H9 (cell line): ENCODE measurements around the gene GLUL. TPM values are rescaled to one million over a fixed set of nuclear protein-coding genes. Genes with fewer than 3 reads are reported as not detected.
A peak's percentile ranks its signal among the peaks of the same experiment; 100 is the strongest.

Experiments
- DNase-seq: peaks from one replicate; pipeline ENCODE4 v3.0.0-alpha.2; 2017
- H2AFZ ChIP-seq: one replicate; pipeline ENCODE4 v1.6.1; 2013; ENCODE audit warnings: mild to moderate bottlenecking, low read length, control low read depth, moderate library complexity
- H2AK5ac ChIP-seq: 2 replicates; pipeline ENCODE4 v1.6.1; 2013; ENCODE audit warnings: low read length, control low read depth, mixed read lengths; ENCODE audit not compliant: insufficient read length
- H2BK120ac ChIP-seq: one replicate; pipeline ENCODE4 v1.6.1; 2013; ENCODE audit warnings: low read depth, mild to moderate bottlenecking, low read length, control low read depth, inconsistent platforms; ENCODE audit not compliant: poor library complexity, severe bottlenecking
- H2BK12ac ChIP-seq: 2 replicates; pipeline ENCODE4 v1.6.1; 2013; ENCODE audit warnings: low read length, control low read depth, mixed read lengths, low read depth; ENCODE audit not compliant: insufficient read length
- H2BK15ac ChIP-seq: 2 replicates; pipeline ENCODE4 v1.6.1; 2013; ENCODE audit warnings: low read depth, low read length, control low read depth
- H2BK20ac ChIP-seq: one replicate; pipeline ENCODE4 v1.6.1; 2013; ENCODE audit warnings: low read depth, mild to moderate bottlenecking, low read length, control low read depth, inconsistent platforms; ENCODE audit not compliant: poor library complexity, severe bottlenecking
- H2BK5ac ChIP-seq: 2 replicates; pipeline ENCODE4 v1.6.1; 2013; ENCODE audit warnings: low read length, control low read depth, mixed read lengths; ENCODE audit not compliant: insufficient read length
- H3K14ac ChIP-seq: 2 replicates; pipeline ENCODE4 v1.6.1; 2013; ENCODE audit warnings: low read length, control low read depth; ENCODE audit not compliant: insufficient read depth
- H3K18ac ChIP-seq: 2 replicates; pipeline ENCODE4 v1.6.1; 2013; ENCODE audit warnings: low read depth, mild to moderate bottlenecking, mixed read lengths, low read length, control low read depth; ENCODE audit not compliant: insufficient read length
- H3K23ac ChIP-seq: 2 replicates; pipeline ENCODE4 v1.6.1; 2013; ENCODE audit warnings: low read length, control low read depth, mixed read lengths, low read depth; ENCODE audit not compliant: insufficient read length
- H3K23me2 ChIP-seq: 2 replicates; pipeline ENCODE4 v1.6.1; 2013; ENCODE audit warnings: low read depth, mild to moderate bottlenecking, mixed read lengths, low read length, control low read depth; ENCODE audit not compliant: insufficient read length, poor library complexity, severe bottlenecking
- H3K27ac ChIP-seq: 2 replicates; pipeline ENCODE4 v1.5.1; 2013; ENCODE audit warnings: low read length, control low read depth, mixed read lengths, low read depth; ENCODE audit not compliant: insufficient read length
- H3K27me3 ChIP-seq: 2 replicates; pipeline ENCODE4 v1.6.1; 2013; ENCODE audit warnings: low read length, control low read depth, inconsistent platforms; ENCODE audit not compliant: insufficient read depth
- H3K4ac ChIP-seq: 2 replicates; pipeline ENCODE4 v1.6.1; 2013; ENCODE audit warnings: low read depth, mild to moderate bottlenecking, control low read depth, inconsistent platforms, low read length, moderate library complexity
- H3K4me1 ChIP-seq: 2 replicates; pipeline ENCODE4 v1.6.1; 2013; ENCODE audit warnings: low read length, control low read depth, inconsistent platforms; ENCODE audit not compliant: insufficient read depth
- H3K4me2 ChIP-seq: 2 replicates; pipeline ENCODE4 v1.6.1; 2013; ENCODE audit warnings: low read length, control low read depth, mixed read lengths; ENCODE audit not compliant: insufficient read length, insufficient read depth
- H3K56ac ChIP-seq: 2 replicates; pipeline ENCODE4 v1.6.1; 2013; ENCODE audit warnings: low read depth, mild to moderate bottlenecking, mixed read lengths, low read length, control low read depth; ENCODE audit not compliant: insufficient read length
- H3K79me1 ChIP-seq: 2 replicates; pipeline ENCODE4 v1.6.1; 2013; ENCODE audit warnings: low read depth, mild to moderate bottlenecking, moderate library complexity, low read length, control low read depth, inconsistent platforms; ENCODE audit not compliant: insufficient read depth, poor library complexity, severe bottlenecking
- H3K79me2 ChIP-seq: 2 replicates; pipeline ENCODE4 v1.6.1; 2013; ENCODE audit warnings: low read length, control low read depth, inconsistent platforms; ENCODE audit not compliant: insufficient read depth
- H3K9ac ChIP-seq: 2 replicates; pipeline ENCODE4 v1.6.1; 2013; ENCODE audit warnings: low read length, control low read depth, mixed read lengths; ENCODE audit not compliant: insufficient read length; ENCODE audit errors: extremely low read depth
- H3K9me3 ChIP-seq: one replicate; pipeline ENCODE4 v1.6.1; 2013; ENCODE audit warnings: low read depth, low read length, inconsistent platforms; ENCODE audit not compliant: control insufficient read depth
- H3T11ph ChIP-seq: one replicate; pipeline ENCODE4 v1.6.1; 2013; ENCODE audit warnings: mild to moderate bottlenecking, low read length, control low read depth, inconsistent platforms
- H4K20me1 ChIP-seq: one replicate; pipeline ENCODE4 v1.6.1; 2013; ENCODE audit not compliant: control insufficient read depth, insufficient read length, insufficient read depth
- H4K5ac ChIP-seq: 2 replicates; pipeline ENCODE4 v1.6.1; 2013; ENCODE audit warnings: low read depth, mild to moderate bottlenecking, mixed read lengths, low read length, control low read depth; ENCODE audit not compliant: insufficient read length
- H4K8ac ChIP-seq: replicated peaks from 2 replicates; pipeline ENCODE4 v1.6.1; 2013; ENCODE audit warnings: low read length, control low read depth, mixed read lengths, low read depth; ENCODE audit not compliant: insufficient read length
- H4K91ac ChIP-seq: 2 replicates; pipeline ENCODE4 v1.6.1; 2013; ENCODE audit warnings: low read depth, mild to moderate bottlenecking, moderate library complexity, mixed read lengths, low read length, control low read depth; ENCODE audit not compliant: insufficient read length
- H3K27ac Mint-ChIP-seq, 3 experiments: 2 replicates in 2 of 3; 3 replicates in 1 of 3; pipeline ENCODE4 v1.8.0; 2020 to 2021; ENCODE audit warnings: mixed read lengths in 3 of 3, mild to moderate bottlenecking in 1 of 3, moderate library complexity in 1 of 3
- H3K27me3 Mint-ChIP-seq: 2 replicates; pipeline ENCODE4 v1.8.0; 2021; ENCODE audit warnings: low read depth, mild to moderate bottlenecking, moderate library complexity, mixed read lengths
- H3K36me3 Mint-ChIP-seq, 3 experiments: 2 replicates in 2 of 3; 3 replicates in 1 of 3; pipeline ENCODE4 v1.8.0; 2020 to 2021; ENCODE audit warnings: low read depth in 3 of 3, mixed read lengths in 3 of 3; ENCODE audit not compliant: insufficient read depth in 1 of 3
- H3K4me1 Mint-ChIP-seq, 2 experiments: 2 replicates each; pipeline ENCODE4 v1.8.0; 2020; ENCODE audit warnings: mixed read lengths in 2 of 2
- H3K4me3 Mint-ChIP-seq, 2 experiments: 2 replicates in 1 of 2; 3 replicates in 1 of 2; pipeline ENCODE4 v1.8.0; 2020 to 2021; ENCODE audit warnings: mild to moderate bottlenecking in 2 of 2, mixed read lengths in 2 of 2, moderate library complexity in 1 of 2
- H3K9me3 Mint-ChIP-seq, 2 experiments: 2 replicates in 1 of 2; 3 replicates in 1 of 2; pipeline ENCODE4 v1.8.0; 2020; ENCODE audit warnings: mild to moderate bottlenecking in 2 of 2, mixed read lengths in 2 of 2, moderate library complexity in 1 of 2
- WGBS: extraction: QIAGEN DNeasy Blood & Tissue Kit; methylation state at CpG from one replicate; pipeline ENCODE4 v1.1.7; 2013; ENCODE audit warnings: missing lambda C conversion rate, low lambda C conversion rate, mixed read lengths; ENCODE audit not compliant: insufficient read length; ENCODE audit errors: extremely low coverage; 5-methylcytosine and 5-hydroxymethylcytosine counted together
- total RNA-seq: library from RNA; stranded (reverse); gene quantifications from 2 replicates; pipeline ENCODE4 v1.2.1, GENCODE V29; 2021
- TF ChIP-seq, protein P1 (sequence below): fragments of 200-600 bp; sonication (generic); conservative IDR thresholded peaks from 3 replicates; pipeline ENCODE4 v1.8.0; 2021; ENCODE audit warnings: antibody characterized with exemption, mild to moderate bottlenecking

The GLUL gene
- total RNA-seq, 1 experiment from 2014 or later: 332 TPM

DNA sequence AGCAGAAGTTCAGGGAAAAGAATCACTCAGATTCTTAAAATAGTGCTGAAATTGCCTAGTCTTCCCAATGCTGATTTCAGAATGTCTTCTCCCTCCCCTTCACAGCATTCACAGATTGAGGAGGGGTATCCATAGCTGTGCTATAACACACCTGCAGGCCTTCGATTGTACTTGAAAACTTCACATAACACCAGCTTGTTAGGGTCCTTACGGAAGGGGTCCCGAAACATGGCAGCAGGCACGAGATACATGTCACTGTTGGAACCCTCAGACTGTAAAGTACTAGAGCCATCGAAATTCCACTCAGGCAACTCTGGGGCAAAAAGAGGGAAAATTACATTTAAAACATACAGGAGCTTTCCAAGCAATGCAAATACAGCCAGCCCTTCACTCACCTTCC is 4.6 kb downstream of the GLUL start:
- Histone ChIP-seq H3K9ac (no peak overlapping the region), H2AK5ac (no peak overlapping the region), H3K18ac (no peak overlapping the region), H4K20me1 (no peaks in the 10 kb centered on the region), H3K56ac (no peak overlapping the region), H4K5ac (no peak overlapping the region), H2BK20ac (no peak overlapping the region), H3T11ph (no peak overlapping the region), H2BK120ac (no peak overlapping the region), H3K27me3 (no peaks in the 10 kb centered on the region), H3K4me1 (no peaks in the 10 kb centered on the region), H2BK5ac (no peak overlapping the region), H3K4ac (no peak overlapping the region), H2BK12ac (no peak overlapping the region), H3K23me2 (peaks cover 9% of the 10 kb centered on the region), H3K79me2 (peaks cover 29% of the 10 kb centered on the region; the same call in 1 of the 2 replicates), H3K27ac (no peak overlapping the region), H2BK15ac (no peak overlapping the region), H4K91ac (no peak overlapping the region), H4K8ac (no peak overlapping the region), H2AFZ (no peak overlapping the region), H3K4me2 (no peak overlapping the region), H3K14ac (no peak overlapping the region), H3K79me1 (peaks cover 5% of the 10 kb centered on the region), H3K23ac (no peak overlapping the region), H3K9me3 (no peaks in the 10 kb centered on the region)
- peaks cover 2% of the 10 kb centered on the region; the same call in 1 of the 2 replicates for H3K27me3 Mint-ChIP-seq
- peak overlapping the region in 1 of 3 experiments; percentile 55; a peak in 2 of 7 replicates for H3K27ac Mint-ChIP-seq
- H3K4me3 Mint-ChIP-seq: 0 out of 5 replicates have a peak overlapping the region, but pooled peaks of 1 of the 2 experiments have one; percentile 14
- TF ChIP-seq, protein P1, sequence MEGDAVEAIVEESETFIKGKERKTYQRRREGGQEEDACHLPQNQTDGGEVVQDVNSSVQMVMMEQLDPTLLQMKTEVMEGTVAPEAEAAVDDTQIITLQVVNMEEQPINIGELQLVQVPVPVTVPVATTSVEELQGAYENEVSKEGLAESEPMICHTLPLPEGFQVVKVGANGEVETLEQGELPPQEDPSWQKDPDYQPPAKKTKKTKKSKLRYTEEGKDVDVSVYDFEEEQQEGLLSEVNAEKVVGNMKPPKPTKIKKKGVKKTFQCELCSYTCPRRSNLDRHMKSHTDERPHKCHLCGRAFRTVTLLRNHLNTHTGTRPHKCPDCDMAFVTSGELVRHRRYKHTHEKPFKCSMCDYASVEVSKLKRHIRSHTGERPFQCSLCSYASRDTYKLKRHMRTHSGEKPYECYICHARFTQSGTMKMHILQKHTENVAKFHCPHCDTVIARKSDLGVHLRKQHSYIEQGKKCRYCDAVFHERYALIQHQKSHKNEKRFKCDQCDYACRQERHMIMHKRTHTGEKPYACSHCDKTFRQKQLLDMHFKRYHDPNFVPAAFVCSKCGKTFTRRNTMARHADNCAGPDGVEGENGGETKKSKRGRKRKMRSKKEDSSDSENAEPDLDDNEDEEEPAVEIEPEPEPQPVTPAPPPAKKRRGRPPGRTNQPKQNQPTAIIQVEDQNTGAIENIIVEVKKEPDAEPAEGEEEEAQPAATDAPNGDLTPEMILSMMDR: no peak
- DNase-seq: no peak
- peaks cover 77 to 92% (median 88%) of the 10 kb centered on the region in 3 experiments for H3K36me3 Mint-ChIP-seq
- peaks cover 10 to 28% of the 10 kb centered on the region in 2 experiments for H3K4me1 Mint-ChIP-seq
- peaks cover 9 to 11% of the 10 kb centered on the region in 2 experiments; a peak in 4 of 5 replicates for H3K9me3 Mint-ChIP-seq
- no CpG with 5 or more reads among the region's 5 CpGs for WGBS
